Hepatocyte (in vitro differentiated cells): ENCODE results near the gene ZNF697.

Experiments used
- CTCF ChIP-seq: fragments of 200-600 bp; sonication (generic); IDR thresholded peaks from 2 replicates; pipeline ENCODE4 v1.5.1; 2016; ENCODE audit warnings: antibody characterized with exemption, mild to moderate bottlenecking; ENCODE audit not compliant: poor library complexity
- EZH2 ChIP-seq: fragments of 200-600 bp; sonication (generic); IDR thresholded peaks from 2 replicates; pipeline ENCODE4 v1.6.1; 2016; ENCODE audit warnings: antibody characterized with exemption, mild to moderate bottlenecking, borderline replicate concordance
- EZH2phosphoT487 ChIP-seq: fragments of 200-600 bp; sonication (generic); IDR thresholded peaks from one replicate; pipeline ENCODE4 v1.6.1; 2018; ENCODE audit warnings: antibody characterized with exemption, mild to moderate bottlenecking, low read depth, moderate library complexity; ENCODE audit not compliant: unreplicated experiment, severe bottlenecking

GRCh38 chr1:119626011-119626545 lies 22.0 kb downstream of the ZNF697 start:
- no peak for TF ChIP-seq CTCF
- no peak for TF ChIP-seq EZH2
- no peak for TF ChIP-seq EZH2phosphoT487
